Effector CD4-positive, alpha-beta T cell (primary cell): ENCODE data around the gene FGF8.

Source experiments
- DNase-seq: peaks from one replicate; pipeline ENCODE4 v3.0.0-alpha.2; 2020

FGF8 gene

GRCh38 chr10:101725296-101726114 lies 50.4 kb downstream of the FGF8 start:
- DNase-seq, result no peak

GRCh38 chr10:101724446-101724845 lies 51.5 kb downstream of the FGF8 start:
- no peak for DNase-seq

- no peak for DNase-seq
Observed at GRCh38 chr10:101723176-101723575, 52.7 kb downstream of the FGF8 start.

- no peak for DNase-seq
Observed at GRCh38 chr10:101721806-101722205, 54.1 kb downstream of the FGF8 start.

- DNase-seq, result no peak
Observed at GRCh38 chr10:101720606-101721230, 55.2 kb downstream of the FGF8 start.
